ENCODE data around the gene HCRTR1.

HCRTR1 gene

GRCh38 chr1:31669786-31670592, 52.5 kb downstream of the HCRTR1 start (continued):
- TF ChIP-seq PATZ1 (tag by site-specific recombination; IDR thresholded peaks at IDR 0.05) (0 out of 2 replicates have a peak, but pooled peaks have one; percentile 25), INSM2 (tag by site-specific recombination; IDR thresholded peaks at IDR 0.05) (no peak), ZIC2 (tag by site-specific recombination; IDR thresholded peaks at IDR 0.05) (peak; percentile 53; the same call in 1 of the 2 replicates), ZNF645 (tag by site-specific recombination; IDR thresholded peaks at IDR 0.05) (no peak), ZNF239 (tag by site-specific recombination; IDR thresholded peaks at IDR 0.05) (no peak), ZNF146 (tag by site-specific recombination; IDR thresholded peaks at IDR 0.05) (no peak), ZNF548 (tag by site-specific recombination; IDR thresholded peaks at IDR 0.05) (no peak), ZNF423 (tag by site-specific recombination; IDR thresholded peaks at IDR 0.05) (no peak), ZNF449 (tag by site-specific recombination; IDR thresholded peaks at IDR 0.05) (no peak), CTCF (tag by site-specific recombination; IDR thresholded peaks at IDR 0.05) (peak; percentile 96), ZNF214 (tag by site-specific recombination; IDR thresholded peaks at IDR 0.05; ENCODE audit: borderline replicate concordance) (no peak), ZBTB8A (tag by site-specific recombination; IDR thresholded peaks at IDR 0.05) (peak; percentile 39; the same call in 1 of the 2 replicates), ZBTB26 (tag by site-specific recombination; optimal IDR thresholded peaks at IDR 0.05) (no peak), ZNF324 (tag by site-specific recombination; IDR thresholded peaks at IDR 0.05) (no peak), ZNF660 (tag by site-specific recombination; IDR thresholded peaks at IDR 0.05) (peak; percentile 79), ZNF513 (tag by site-specific recombination; IDR thresholded peaks at IDR 0.05) (peak; percentile 85), ZNF23 (tag by site-specific recombination; IDR thresholded peaks at IDR 0.05; ENCODE audit: borderline replicate concordance) (no peak), ZNF114 (tag by site-specific recombination; IDR thresholded peaks at IDR 0.05) (no peak), ZNF837 (tag by site-specific recombination; IDR thresholded peaks at IDR 0.05) (no peak), ZNF416 (tag by site-specific recombination; IDR thresholded peaks at IDR 0.05) (no peak), PRDM10 (tag by site-specific recombination; IDR thresholded peaks at IDR 0.05) (peak; percentile 33; the same call in 1 of the 2 replicates), ZNF585B (tag by site-specific recombination; IDR thresholded peaks at IDR 0.05) (no peak), ZBTB48 (tag by site-specific recombination; IDR thresholded peaks at IDR 0.05) (0 out of 2 replicates have a peak, but pooled peaks have one; percentile 3), ZNF677 (tag by site-specific recombination; IDR thresholded peaks at IDR 0.05) (no peak)

Measured in HEK293 (cell line).